ENCODE data around the gene KLF11.

KLF11 gene

DNA sequence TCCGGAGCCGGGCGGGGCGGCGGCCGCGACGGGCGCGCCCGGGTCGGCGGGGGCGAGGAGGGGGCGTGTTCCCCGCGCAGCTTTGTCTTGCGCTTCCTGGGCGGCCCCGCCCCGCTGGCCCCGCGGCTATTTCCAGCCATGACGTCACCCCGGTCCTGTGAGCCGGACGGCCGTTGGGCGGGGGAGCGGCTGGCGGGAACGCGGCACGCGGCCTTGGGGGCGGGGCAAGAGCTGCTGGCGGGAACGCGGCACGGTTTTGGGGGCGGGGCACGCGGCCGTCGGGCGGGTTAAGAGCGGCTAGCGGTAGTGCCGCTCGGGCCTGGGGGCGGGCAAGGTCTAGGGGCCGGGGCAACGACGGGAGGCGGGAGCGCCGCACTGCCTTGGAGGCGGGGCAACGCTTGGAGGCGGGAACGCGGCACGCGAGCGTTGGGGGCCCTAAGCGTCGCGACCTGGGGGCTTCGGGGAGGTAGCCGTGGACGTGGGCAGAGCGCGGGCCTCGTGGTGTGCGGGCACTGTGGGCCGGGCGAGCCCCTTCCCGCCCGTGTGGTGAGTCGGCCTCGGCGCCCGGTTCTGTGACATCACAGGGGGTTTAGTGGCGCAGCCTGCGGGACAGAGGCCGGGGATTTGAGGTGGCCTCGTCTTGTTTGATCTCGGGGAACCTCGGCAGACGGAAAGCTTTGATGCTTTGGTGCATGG, 704 bp downstream of the KLF11 start:
- peak; percentile 89 for DNase-seq (ENCODE audit: low spot score)

DNA sequence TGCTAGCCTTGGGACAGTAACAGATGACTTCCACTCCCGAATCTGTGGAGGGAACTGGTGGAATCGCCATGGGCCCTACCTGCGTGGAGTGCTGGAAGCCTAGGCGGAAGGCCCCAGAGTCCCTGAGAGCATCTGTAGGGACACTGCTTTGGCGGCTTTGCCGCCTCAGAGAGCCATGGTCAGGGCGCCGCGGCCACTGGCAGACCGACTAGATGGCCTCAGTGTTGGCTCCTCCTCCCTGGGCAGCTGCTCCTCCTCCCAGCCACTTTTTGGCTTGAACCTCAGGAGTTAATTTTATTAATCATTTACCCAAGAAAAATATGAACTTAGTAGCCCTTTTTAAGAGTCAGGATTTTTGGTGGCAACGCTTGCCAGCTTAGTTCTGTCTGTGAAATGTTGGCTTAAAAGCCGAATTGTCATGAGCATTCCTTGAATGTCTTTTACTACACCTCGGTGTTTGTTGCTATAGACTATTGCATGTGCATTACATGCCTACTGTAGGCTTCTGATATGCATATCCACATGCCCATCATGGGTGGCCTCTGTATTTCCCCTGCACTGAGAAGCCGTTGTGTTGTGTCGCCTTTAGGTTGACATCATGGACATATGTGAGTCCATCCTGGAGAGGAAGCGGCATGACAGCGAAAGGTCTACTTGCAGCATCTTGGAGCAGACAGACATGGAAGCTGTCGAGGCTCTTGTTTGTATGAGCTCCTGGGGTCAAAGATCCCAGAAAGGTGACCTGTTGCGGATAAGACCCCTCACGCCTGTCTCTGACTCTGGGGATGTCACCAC, 2.4 kb downstream of the KLF11 start:
- no peak for DNase-seq (ENCODE audit: low spot score)

DNA sequence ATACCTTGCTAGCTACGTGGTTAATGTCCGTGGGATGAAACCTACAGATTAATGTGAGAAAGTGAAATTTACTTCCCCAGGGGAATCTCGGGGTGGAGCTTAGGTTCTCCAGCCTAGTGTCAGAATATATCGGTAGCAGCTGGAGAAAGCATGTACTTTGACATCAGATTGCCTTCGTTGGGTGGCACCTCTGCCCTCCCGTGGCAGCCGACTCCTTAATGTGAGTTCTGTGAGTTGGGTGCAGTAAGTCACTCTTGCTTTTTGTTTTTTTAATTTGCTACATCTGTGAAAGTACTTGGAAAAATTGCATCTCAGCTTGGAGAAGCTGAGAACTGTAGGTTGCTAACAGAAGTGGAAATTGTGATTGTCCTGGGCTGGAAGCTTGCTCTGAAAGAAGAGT, 3.6 kb downstream of the KLF11 start:
- DNase-seq (ENCODE audit: low spot score): no peak

DNA sequence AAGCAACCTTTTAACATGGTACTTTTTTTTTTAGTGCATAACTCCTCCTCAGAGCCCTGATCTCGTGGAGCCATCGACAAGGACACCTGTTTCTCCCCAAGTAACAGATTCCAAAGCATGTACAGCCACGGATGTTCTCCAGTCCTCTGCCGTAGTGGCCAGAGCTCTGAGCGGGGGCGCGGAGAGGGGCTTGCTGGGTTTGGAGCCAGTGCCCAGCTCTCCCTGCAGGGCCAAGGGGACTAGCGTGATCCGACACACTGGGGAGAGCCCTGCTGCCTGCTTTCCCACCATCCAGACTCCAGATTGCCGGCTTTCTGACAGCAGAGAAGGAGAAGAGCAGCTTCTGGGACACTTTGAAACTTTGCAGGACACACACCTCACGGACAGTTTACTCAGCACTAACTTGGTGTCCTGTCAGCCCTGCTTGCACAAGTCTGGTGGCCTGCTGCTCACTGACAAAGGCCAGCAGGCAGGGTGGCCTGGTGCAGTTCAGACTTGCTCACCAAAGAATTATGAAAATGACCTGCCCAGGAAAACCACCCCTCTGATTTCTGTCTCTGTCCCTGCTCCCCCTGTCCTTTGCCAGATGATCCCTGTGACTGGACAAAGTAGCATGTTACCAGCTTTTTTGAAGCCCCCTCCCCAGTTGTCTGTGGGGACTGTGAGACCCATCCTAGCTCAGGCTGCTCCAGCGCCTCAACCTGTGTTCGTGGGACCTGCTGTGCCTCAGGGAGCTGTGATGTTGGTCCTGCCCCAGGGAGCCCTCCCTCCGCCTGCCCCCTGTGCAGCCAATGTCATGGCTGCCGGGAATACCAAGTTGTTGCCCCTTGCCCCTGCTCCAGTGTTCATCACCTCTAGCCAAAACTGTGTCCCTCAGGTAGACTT, 4.5 kb downstream of the KLF11 start:
- no peak for DNase-seq (ENCODE audit: low spot score)

DNA sequence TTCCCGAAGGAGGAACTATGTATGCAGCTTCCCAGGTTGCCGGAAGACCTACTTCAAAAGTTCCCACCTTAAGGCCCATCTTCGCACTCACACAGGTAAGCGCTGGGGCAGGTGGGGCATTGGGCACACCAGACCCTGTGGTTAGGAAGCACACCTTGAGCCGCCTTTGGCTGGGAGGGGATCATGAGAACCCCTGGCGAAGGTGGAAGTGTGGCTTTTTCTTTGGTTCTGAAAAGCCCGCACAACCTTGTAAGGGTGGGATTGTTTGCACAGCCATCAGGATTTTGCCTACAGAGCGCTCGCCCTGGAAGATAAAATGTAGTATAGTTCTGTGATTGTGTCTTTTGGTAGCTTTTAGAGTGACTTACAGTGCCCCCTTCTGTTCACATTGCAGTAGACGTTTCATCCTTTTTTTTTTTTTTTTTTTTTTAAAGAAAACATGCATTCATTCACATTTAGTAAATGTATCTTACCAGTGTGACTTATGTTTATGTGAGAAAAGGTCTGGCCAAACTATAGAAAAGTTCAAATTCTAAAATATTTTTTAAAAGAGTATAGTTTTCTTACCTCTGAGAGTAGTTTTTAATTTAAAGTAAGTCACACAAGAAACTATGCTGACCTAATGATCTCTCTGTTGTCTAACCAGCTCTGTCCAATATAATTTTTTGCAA, 5.3 kb downstream of the KLF11 start:
- DNase-seq (ENCODE audit: low spot score): peak; percentile 55

DNA sequence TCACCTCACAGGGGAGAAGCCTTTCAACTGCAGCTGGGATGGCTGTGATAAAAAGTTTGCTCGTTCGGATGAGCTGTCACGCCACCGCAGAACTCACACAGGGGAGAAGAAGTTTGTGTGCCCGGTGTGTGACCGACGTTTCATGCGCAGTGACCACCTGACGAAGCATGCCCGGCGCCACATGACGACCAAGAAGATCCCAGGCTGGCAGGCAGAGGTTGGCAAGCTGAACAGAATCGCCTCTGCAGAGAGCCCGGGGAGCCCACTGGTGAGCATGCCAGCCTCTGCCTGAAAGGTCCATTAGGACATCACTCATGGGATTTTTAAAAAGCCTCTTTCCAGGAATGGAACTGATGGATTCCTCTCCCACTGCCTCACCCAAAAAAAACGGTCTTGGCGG, 8.9 kb downstream of the KLF11 start:
- no peak for DNase-seq (ENCODE audit: low spot score)

DNA sequence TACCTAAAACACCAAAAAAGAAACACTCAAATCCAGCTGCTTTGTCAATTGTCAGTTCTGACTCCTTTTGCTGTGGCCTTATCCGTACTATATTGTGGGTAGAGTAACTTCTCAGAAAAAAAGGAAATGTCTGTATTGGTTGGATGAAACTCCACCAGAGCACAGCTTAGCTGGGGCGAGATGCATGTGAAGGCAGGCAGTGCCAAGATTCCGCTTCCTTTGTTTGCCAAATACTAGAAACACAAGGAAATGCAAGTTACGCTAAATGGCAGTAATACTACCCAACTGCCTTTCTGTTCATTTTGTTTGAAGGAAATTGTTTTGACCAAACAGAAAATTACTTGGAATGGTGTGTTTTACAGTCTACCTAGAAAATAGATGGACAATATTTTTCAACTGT, 10.0 kb downstream of the KLF11 start:
- no peak for DNase-seq (ENCODE audit: low spot score)

DNA sequence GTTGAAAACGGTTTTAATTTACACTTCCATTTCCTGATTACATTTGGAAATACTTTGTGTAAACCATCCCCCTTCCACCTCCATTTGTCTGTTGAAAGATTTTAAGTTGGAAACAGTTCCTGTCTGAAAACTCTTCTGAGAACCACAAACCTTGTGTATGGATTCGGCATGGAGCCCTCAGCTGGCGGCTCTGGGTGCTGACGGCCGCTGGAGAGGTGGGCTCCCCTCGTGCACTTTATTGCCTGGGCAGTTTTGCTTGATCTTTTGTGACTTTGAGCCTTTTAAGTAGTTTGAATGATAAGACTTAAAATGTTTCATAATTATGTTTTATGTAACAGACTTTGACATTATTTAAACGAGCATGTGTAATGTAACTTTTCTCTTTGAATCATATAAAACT, 11.1 kb downstream of the KLF11 start:
- no peak for DNase-seq (ENCODE audit: low spot score)

DNA sequence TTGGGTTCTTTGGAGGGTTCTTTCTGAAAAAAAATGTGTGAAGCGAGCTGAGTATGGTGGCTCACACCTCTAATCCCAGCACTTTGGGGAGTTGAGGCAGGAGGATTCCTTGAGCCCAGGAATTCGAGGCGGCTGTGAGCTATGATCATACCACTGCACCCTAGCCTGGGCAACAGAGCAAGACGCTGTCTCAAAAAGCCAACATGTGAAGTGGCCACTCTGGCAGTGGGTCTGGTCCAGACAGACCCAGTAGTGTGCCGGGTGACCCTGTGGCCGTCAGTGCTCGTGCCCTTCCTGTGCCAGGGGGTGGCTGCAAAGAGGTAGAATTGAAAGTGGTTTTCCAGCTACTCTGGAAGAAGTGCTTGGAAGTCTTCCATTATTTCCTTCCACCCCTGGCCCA, 11.6 kb downstream of the KLF11 start:
- no peak for DNase-seq (ENCODE audit: low spot score)

DNA sequence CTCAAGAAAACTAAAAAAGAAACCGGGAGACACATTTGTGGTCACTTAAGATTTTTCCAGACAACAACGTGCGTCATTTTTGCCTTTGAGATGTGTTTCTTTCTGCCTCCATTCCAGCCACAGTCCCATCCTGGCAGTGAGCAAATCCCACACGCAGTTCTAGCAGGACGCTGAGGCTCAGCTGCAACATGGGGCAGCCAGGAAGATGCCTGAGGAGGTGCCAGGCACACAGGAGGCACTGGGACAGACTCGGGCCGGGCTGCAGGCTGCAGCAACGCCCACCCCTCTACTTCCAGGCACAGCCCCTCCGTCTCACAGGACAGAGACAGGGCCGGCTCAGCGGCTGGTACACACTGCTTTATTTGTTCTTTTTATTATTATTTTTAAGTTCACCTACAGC, 13.1 kb downstream of the KLF11 start:
- no peak for DNase-seq (ENCODE audit: low spot score)

DNA sequence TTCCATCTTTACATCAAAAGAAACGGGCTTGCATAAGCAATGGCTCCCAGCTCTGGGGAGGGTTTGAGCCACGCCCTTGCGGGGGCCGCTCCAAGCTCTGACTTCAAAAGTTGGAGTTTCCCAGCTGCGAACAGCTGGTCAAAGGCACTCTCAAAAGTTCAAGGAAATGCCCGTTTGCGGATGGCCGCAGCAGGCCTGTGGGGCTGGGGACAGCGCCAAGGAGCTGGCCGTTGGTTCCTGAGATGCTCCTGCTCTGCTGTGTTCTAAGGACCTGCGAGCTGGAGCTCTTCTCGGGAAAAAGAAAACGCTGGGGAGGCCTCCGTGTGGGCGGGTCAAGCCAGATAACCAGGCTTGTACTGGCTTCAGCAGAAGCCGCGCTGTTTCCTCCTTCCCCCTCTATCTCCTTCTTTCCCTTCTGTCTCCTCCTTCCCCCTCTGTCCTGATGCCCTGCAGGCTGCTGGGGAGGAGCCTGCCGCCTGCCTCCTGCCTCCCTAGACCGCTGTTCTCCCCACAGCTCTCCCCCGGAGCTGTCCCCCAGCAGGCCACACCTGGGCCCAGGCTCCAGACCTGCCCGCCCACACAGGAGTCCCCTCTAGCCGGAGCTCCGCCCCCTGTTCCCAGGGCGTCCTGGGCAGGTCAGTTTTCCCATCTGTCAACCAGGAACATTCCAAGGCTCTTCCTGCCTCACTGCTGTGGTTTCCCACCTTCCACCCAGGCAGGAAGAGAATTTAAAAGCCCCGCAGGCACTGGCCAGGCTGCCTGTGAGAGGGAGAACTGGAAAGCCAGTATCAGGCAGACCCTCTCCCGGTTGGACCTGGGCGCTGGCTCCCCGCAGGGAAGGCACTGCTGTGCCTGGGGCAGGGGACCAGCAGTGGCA, 14.1 kb downstream of the KLF11 start:
- DNase-seq (ENCODE audit: low spot score): no peak

DNA sequence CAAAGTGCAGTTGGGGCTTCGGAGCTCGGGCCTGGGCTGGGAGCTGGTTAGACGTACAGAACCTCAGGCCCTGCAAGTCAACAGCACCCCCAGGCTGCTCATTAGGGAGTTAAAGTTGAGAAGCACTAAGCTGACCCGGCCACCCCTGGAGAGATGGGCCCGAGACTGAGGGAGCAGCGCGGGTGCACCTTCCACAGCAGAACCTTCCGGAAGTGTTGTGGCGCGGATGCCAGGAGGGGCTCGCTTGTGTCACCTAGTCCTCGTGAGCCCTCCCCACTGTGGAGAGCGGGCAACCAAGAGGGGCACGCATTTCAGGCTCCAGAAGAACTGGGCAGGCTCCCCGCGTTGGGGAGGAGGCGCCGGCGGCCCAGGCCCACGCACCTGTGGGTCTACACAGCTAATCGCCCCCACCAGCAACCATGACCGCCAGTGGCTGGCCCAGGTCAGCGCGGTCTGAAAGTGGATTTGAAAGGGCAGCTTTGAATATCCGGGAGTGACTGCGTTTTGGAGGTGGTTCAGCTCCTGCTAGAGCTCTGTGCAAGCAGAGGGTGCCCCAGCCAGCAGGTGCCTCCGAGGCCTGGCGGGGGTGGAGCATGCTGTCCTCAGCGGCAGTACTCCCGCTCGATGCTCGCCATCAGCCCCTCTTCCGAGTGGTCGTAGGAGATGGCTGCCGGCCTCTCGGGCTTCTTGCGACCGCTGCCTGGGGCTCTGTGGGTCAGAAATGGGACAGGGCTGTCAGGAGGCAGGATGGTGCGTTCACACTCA, 15.1 kb downstream of the KLF11 start:
- DNase-seq (ENCODE audit: low spot score): no peak

DNA sequence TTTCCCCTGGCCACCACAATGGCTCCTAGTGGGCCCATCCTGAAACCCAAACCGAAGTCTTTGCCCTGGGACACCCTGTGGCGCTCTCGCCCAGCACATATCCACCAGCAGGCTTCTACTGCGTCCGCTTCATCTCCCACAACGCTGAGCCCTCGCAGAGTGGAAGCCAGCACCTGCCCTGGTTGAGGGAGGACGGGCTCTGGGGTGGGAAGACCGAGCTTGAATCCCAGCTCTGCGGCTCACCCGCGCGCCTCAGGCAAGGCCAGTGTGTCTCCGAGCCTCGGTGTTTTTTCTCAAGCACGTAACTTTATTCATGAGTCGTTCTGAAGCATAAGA, 15.6 kb downstream of the KLF11 start:
- DNase-seq (ENCODE audit: low spot score): no peak

DNA sequence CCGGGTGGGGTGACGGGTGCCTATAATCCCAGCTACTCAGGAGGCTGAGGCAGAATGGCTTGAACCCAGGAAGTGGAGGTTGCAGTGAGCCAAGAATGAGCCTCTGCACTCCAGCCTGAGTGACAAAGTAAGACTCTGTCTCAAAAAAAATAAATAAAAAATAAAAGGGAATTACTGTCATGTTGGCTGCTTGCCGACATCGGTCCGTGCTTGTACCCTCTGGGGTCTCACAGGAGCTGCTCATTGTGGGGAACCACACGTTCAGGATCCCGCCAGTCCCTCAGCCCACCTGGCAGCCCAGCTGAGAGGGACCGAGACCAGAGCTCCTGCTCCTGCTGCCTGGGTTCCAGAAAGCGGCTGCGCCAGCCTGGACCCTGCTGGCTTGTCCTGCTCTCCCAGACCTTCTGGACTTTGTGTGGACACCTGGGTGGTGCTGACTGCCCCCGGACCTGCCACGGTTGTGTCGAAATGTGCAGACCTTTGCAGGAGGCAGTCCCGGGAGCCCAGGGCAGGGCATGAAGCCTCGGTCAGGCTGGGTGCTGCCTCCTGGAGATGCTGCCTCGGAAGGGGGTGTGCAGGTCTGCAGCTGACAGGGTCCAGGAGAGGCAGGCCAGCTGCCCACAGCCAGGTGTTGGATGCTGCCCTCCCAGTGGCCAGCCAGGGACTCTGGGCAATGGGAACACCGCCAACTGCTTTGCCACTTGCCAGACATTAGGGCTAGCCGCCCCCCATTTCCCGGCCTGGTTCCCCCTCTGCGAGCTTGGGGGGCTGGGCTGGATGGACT, 16.4 kb downstream of the KLF11 start:
- DNase-seq (ENCODE audit: low spot score): no peak

DNA sequence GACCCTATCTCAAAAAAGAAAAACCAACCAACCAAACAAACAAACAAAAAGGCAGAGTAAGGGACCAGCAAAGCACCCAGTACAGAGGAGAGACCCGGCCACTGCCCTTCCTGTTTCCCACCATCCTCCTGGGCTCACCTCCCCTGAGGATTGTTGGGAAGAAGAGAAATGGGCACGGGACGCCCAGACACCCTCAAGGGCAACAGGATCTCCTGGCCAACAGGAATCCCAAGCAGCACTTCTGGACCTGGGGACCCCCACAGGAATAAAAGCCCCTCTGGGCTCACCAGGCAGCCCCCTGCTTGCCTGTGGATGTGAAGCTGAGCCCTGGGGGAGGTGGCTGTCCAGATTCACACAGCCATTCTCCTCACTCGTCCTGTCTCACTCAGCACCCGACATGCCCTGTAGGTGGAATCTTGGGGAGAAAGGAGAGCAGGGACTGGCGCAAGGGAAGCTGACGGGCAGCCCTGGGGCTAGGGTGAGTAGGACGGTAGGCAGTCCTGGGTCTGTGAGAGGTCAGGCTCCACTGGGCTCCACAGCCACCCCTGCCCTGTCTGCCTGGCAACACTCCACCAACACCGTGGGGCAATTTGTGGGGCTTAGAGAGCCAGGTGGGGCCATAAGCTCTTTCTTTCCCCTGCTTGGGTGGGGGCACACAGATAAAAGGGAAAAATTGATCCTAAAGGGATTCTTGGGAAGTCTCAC, 18.0 kb downstream of the KLF11 start:
- DNase-seq (ENCODE audit: low spot score): no peak

DNA sequence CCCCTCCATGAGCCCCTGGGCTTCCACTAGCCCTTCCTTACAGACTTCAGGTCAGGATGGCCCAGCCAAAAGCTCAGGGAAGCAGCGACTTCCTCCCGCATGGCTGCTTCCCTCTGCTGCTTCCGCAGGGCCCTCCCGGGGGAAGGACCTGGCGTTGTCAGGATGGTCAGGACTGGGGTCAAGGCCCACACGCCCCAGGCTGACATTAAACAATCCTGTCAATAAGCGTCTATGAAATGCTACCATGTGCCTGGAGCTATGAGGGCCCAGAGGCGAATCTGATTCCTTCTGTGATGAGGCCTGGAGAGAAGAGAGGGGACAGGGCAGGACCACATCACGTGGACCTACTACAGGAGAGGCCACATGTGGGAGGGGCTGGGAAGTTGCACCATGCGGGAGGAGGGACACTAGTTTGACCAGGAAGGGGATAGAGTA, 19.6 kb downstream of the KLF11 start:
- no peak for DNase-seq (ENCODE audit: low spot score)

DNA sequence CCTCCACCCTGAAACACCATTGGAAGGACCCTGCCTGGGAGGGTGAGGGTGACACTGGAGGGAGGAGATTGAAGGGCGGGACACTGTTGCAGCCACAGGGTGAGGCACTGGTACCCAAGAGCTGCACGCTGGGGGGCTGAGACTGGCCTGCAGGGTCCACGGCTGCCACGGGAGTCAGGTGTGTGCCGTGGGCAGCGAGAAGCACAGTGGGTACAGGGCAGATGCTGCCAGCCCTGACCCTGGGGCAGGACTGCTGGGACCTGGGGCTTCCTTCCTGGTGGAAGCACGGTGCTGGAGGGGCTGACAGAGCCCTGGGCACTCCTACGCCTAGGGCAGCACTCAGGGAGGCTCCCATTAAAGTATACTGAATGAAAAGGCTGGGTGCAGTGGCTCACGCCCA, 20.2 kb downstream of the KLF11 start:
- DNase-seq (ENCODE audit: low spot score): no peak

DNA sequence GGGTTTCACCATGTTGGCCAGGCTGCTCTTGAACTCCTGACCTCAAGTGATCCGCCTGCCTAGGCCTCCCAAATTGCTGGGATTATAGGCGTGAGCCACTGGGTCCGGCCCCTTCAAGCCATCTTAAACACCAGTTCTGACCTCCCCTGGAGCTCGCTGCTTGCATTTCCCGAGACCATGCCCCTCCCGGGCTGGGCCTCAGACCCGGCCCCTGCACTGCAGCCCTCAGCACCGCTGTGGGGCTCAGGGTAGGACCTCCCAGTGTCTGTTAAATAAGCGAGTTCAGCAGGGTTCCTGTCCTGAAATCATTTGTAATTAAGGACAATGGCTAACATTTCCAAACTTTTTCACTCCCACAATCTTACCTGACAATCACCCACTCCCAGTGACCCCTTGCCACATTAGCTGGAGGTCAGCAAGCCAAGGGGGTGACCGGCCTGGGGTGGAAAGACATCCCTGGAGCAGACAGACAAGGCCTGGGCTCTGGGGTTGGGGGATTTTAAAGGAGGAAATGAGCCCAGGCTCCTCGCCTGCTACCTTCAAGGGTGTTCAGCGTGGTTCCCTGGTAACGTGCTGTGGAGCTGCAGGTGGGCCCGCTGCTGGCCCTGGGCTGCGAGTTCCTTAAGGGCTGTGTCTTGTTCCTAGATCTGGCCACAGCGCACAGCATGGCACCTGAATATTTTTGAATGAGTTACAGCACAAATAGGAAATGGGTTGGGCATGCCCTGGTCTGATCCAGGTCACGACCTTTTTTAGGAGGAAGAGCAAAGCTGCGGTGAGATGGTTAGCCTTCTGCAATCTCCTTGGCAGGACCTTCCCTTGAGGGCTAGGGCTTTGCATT, 21.8 kb downstream of the KLF11 start:
- no peak for DNase-seq (ENCODE audit: low spot score)
